ENCODE results near the gene ATG2A. TPM values are rescaled to one million over a fixed set of nuclear protein-coding genes. Genes with fewer than 3 reads are reported as not detected.

The ATG2A gene
- total RNA-seq, 1 experiment from 2014 or later = 28.8 TPM

DNA sequence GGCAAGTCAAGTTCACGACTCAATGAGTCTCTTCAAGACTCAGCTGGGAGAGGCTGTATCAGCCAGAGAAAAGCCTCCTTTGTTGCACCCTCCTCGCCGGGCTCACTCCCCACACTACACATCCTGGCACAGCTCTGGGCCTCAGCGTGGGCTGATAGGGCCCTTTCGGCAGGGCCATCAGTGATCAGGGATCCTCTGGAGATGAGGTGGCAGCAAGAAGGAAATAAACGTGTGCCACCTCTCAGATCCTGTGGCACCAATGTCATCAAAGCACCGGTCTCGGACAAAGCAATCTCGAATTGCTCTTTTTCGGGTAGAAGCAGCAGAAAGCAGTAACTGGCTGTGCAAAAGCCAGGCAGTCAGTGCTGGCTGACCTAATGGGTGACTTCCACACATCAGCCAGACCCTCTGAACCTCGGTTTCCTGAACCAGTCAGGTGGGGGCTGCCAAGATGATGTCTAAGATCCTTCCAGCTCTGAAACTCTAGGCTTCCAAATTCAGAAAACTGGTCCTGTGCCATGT is 40.7 kb downstream of the ATG2A start:
- peak overlapping the region; percentile 88 to 99 for H3K4me3 ChIP-seq (ENCODE audit: low read depth in 2 of 2, low read length in 2 of 2)
- CTCF ChIA-PET = interaction anchor here (2.0 to 2.1 kb wide), 2 partner anchors 11 to 12 kb away, joined by 6 to 7 read pairs; no protein-coding TSS in a partner anchor
- ATAC-seq (no peak), DNase-seq (ENCODE audit: low read depth, low spot score) (no peak)
- peaks cover 52% of the 10 kb centered on the region for H3K4me1 ChIP-seq (ENCODE audit: control insufficient read depth, insufficient read depth, low read length)
- TF ChIP-seq SIN3A (IDR thresholded peaks at IDR 0.05; ENCODE audit: borderline replicate concordance, insufficient read depth, low read depth, low read length) (no peak), POLR2AphosphoS5 (IDR thresholded peaks at IDR 0.05; ENCODE audit: low read depth, low read length) (no peak), TCF7L2 (IDR thresholded peaks at IDR 0.05; ENCODE audit: low read depth, low read length) (no peak), CTCF (IDR thresholded peaks at IDR 0.05) (no peak)
- TF ChIP-seq, protein P1, sequence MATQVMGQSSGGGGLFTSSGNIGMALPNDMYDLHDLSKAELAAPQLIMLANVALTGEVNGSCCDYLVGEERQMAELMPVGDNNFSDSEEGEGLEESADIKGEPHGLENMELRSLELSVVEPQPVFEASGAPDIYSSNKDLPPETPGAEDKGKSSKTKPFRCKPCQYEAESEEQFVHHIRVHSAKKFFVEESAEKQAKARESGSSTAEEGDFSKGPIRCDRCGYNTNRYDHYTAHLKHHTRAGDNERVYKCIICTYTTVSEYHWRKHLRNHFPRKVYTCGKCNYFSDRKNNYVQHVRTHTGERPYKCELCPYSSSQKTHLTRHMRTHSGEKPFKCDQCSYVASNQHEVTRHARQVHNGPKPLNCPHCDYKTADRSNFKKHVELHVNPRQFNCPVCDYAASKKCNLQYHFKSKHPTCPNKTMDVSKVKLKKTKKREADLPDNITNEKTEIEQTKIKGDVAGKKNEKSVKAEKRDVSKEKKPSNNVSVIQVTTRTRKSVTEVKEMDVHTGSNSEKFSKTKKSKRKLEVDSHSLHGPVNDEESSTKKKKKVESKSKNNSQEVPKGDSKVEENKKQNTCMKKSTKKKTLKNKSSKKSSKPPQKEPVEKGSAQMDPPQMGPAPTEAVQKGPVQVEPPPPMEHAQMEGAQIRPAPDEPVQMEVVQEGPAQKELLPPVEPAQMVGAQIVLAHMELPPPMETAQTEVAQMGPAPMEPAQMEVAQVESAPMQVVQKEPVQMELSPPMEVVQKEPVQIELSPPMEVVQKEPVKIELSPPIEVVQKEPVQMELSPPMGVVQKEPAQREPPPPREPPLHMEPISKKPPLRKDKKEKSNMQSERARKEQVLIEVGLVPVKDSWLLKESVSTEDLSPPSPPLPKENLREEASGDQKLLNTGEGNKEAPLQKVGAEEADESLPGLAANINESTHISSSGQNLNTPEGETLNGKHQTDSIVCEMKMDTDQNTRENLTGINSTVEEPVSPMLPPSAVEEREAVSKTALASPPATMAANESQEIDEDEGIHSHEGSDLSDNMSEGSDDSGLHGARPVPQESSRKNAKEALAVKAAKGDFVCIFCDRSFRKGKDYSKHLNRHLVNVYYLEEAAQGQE (IDR thresholded peaks at IDR 0.05; ENCODE audit: insufficient read depth in 1 of 2, low read depth in 2 of 2, low read length in 1 of 2) = no peak
- no peaks in the 10 kb centered on the region for H3K9me3 ChIP-seq (ENCODE audit: control insufficient read depth, insufficient read depth, low read depth, low read length)
- POLR2A ChIA-PET = interaction anchor here (1.1 kb wide), 1 partner anchor 28 kb away, joined by 4 read pairs; no protein-coding TSS in a partner anchor
- peaks cover 9% of the 10 kb centered on the region for H3K36me3 ChIP-seq (ENCODE audit: control insufficient read depth, insufficient read depth, low read length)
- in situ Hi-C loops (cut with HindIII; ENCODE audit: low pct_unique_long_range_greater_than_20kb, low sequenced_read_pairs) (no loop called here), intact Hi-C loops (cut with micrococcal nuclease; ENCODE audit: unreplicated experiment) (no loop called here)
- no peaks in the 10 kb centered on the region for H3K27me3 ChIP-seq (ENCODE audit: control insufficient read depth, insufficient read depth, low read length)
- peak overlapping the region; percentile 89 for H3K27ac ChIP-seq (ENCODE audit: low read length)
- BruUV-seq (replicated peaks) = no TSS peak

DNA sequence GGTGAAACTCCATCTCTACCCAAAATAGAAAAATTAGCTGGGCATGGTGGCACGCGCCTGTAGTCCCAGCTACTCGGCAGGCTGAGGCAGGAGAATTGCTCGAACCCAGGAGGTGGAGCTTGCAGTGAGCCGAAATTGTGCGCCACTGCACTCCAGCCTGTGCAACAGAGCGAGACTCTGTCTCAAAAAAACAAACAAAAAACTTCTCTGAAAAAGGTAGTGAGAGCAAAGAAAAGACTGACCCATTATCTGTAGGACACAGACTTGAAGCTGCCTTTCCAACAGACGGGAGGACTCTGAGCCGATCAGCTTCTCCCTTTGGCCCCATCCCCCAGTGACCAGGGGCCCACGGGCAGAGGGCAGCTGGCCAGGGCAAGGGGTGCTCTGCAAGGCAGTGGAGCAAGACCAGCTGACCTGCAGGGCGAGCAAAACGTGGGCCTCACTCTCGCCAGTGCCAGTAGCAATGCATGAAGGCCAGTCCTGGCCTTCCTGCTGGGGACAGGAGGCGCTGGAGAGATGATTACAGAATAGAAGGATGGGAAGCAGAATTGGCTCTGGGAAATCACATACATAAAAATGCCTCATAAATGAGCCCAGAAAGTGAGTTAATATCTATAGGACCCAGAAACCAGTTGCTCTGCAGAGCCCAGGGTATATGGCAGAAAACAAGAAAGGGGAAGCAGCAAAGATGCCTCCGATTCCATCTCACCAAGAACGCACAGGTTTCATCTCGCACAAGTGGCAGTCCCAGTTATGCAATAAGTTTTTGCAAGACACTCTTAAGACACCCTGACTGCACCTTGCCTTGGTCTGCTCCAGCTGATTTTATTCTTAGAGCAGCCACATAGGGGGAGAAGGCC is 41.4 kb downstream of the ATG2A start:
- no peak for ATAC-seq
- H3K4me1 ChIP-seq (ENCODE audit: control insufficient read depth, insufficient read depth, low read length) = peaks cover 59% of the 10 kb centered on the region
- peak overlapping the region; percentile 89 for H3K27ac ChIP-seq (ENCODE audit: low read length)

More for the DNA sequence above, 41.4 kb downstream of the ATG2A start:
- POLR2A ChIA-PET = interaction anchor here (0.6 kb wide), 1 partner anchor 16 kb away, joined by 7 read pairs; no protein-coding TSS in a partner anchor
- no TSS peak for BruUV-seq (replicated peaks)
- in situ Hi-C loops (cut with HindIII; ENCODE audit: low pct_unique_long_range_greater_than_20kb, low sequenced_read_pairs) = no loop called here
- peak; percentile 57 for TF ChIP-seq CTCF (IDR thresholded peaks at IDR 0.05)
- TF ChIP-seq POLR2AphosphoS5 (IDR thresholded peaks at IDR 0.05; ENCODE audit: low read depth, low read length) = no peak
- intact Hi-C loops (cut with micrococcal nuclease; ENCODE audit: unreplicated experiment) = no loop called here
- Histone ChIP-seq H3K9me3 (ENCODE audit: control insufficient read depth, insufficient read depth, low read depth, low read length) (no peaks in the 10 kb centered on the region), H3K27me3 (ENCODE audit: control insufficient read depth, insufficient read depth, low read length) (no peaks in the 10 kb centered on the region), H3K36me3 (ENCODE audit: control insufficient read depth, insufficient read depth, low read length) (peaks cover 9% of the 10 kb centered on the region), H3K4me3 (ENCODE audit: low read depth in 2 of 2, low read length in 2 of 2) (peak overlapping the region; percentile 88 to 99)
- DNase-seq (ENCODE audit: low read depth, low spot score) = no peak
- CTCF ChIA-PET = interaction anchor here (0.7 to 2.1 kb wide), 3 partner anchors 11 to 76 kb away, joined by 3 to 8 read pairs (median 7); no protein-coding TSS in a partner anchor

All from Panc1 (cell line).